Measurements from ENCODE around the gene ME2. TPM values are rescaled to one million over a fixed set of nuclear protein-coding genes. Genes with fewer than 3 reads are reported as not detected.
"Not testable (repeated sequence)": the region's sequence is repeated elsewhere in the genome, so short reads cannot be mapped to it uniquely, and the experiment has no call there.

Gene ME2
- total RNA-seq, 1 experiment from 2014 or later: 45.6 TPM

- CTCF ChIA-PET: no interaction called here
- no peak for DNase-seq
- intact Hi-C loops (cut with micrococcal nuclease; ENCODE audit: unreplicated experiment): loop anchor here (2.0 kb wide), 1 partner anchor 13 kb away; no protein-coding TSS in a partner anchor
- no peaks in the 10 kb centered on the region for H3K36me3 Mint-ChIP-seq (ENCODE audit: insufficient read depth, unreplicated experiment)
- H3K27me3 Mint-ChIP-seq (ENCODE audit: unreplicated experiment): no peaks in the 10 kb centered on the region
- no peak overlapping the region for H3K27ac Mint-ChIP-seq (ENCODE audit: unreplicated experiment)
- H3K4me3 Mint-ChIP-seq (ENCODE audit: low read depth, unreplicated experiment): no peak overlapping the region
- H3K4me1 Mint-ChIP-seq (ENCODE audit: low read depth, unreplicated experiment): peaks cover 44% of the 10 kb centered on the region
- no peak for TF ChIP-seq CTCF (IDR thresholded peaks at IDR 0.05; ENCODE audit: unreplicated experiment)
- peaks cover 3% of the 10 kb centered on the region for H3K9me3 Mint-ChIP-seq (ENCODE audit: low read depth, unreplicated experiment)
- BruUV-seq (replicated peaks): no TSS peak
These were observed 22.8 kb upstream of the ME2 start for GRCh38 chr18:50855976-50856757.

GRCh38 chr18:50857166-50857565 lies 21.8 kb upstream of the ME2 start:
- H3K9me3 Mint-ChIP-seq (ENCODE audit: low read depth, unreplicated experiment); H3K4me3 Mint-ChIP-seq (ENCODE audit: low read depth, unreplicated experiment); CTCF ChIA-PET; intact Hi-C loops (cut with micrococcal nuclease; ENCODE audit: unreplicated experiment); H3K27ac Mint-ChIP-seq (ENCODE audit: unreplicated experiment); BruUV-seq (replicated peaks); H3K36me3 Mint-ChIP-seq (ENCODE audit: insufficient read depth, unreplicated experiment); DNase-seq; H3K27me3 Mint-ChIP-seq (ENCODE audit: unreplicated experiment): not testable (repeated sequence)
- peaks cover 43% of the 10 kb centered on the region for H3K4me1 Mint-ChIP-seq (ENCODE audit: low read depth, unreplicated experiment)

GRCh38 chr18:50857694-50858093 lies 21.2 kb upstream of the ME2 start:
- no peak for TF ChIP-seq CTCF (IDR thresholded peaks at IDR 0.05; ENCODE audit: unreplicated experiment)
- DNase-seq: no peak
- BruUV-seq (replicated peaks): no TSS peak
- intact Hi-C loops (cut with micrococcal nuclease; ENCODE audit: unreplicated experiment): no loop called here
- Mint-ChIP-seq H3K9me3 (ENCODE audit: low read depth, unreplicated experiment) (peaks cover 2% of the 10 kb centered on the region), H3K4me1 (ENCODE audit: low read depth, unreplicated experiment) (peaks cover 38% of the 10 kb centered on the region), H3K27ac (ENCODE audit: unreplicated experiment) (no peak overlapping the region), H3K4me3 (ENCODE audit: low read depth, unreplicated experiment) (no peak overlapping the region), H3K27me3 (ENCODE audit: unreplicated experiment) (no peaks in the 10 kb centered on the region), H3K36me3 (ENCODE audit: insufficient read depth, unreplicated experiment) (no peaks in the 10 kb centered on the region)
- CTCF ChIA-PET: no interaction called here

- no peaks in the 10 kb centered on the region for H3K36me3 Mint-ChIP-seq (ENCODE audit: insufficient read depth, unreplicated experiment)
- no TSS peak for BruUV-seq (replicated peaks)
- no peaks in the 10 kb centered on the region for H3K27me3 Mint-ChIP-seq (ENCODE audit: unreplicated experiment)
- CTCF ChIA-PET: no interaction called here
- no peak for TF ChIP-seq CTCF (IDR thresholded peaks at IDR 0.05; ENCODE audit: unreplicated experiment)
- no peaks in the 10 kb centered on the region for H3K9me3 Mint-ChIP-seq (ENCODE audit: low read depth, unreplicated experiment)
- peaks cover 18% of the 10 kb centered on the region for H3K4me1 Mint-ChIP-seq (ENCODE audit: low read depth, unreplicated experiment)
- DNase-seq: no peak
- H3K4me3 Mint-ChIP-seq (ENCODE audit: low read depth, unreplicated experiment): no peak overlapping the region
- H3K27ac Mint-ChIP-seq (ENCODE audit: unreplicated experiment): no peak overlapping the region
- intact Hi-C loops (cut with micrococcal nuclease; ENCODE audit: unreplicated experiment): no loop called here
These were observed 18.9 kb upstream of the ME2 start for GRCh38 chr18:50859793-50860555.
